ENCODE measurements around the gene HIVEP3. TPM values are rescaled to one million over a fixed set of nuclear protein-coding genes. Genes with fewer than 3 reads are reported as not detected.

The HIVEP3 gene
- total RNA-seq, 2 experiments from 2014 or later = 13.2 to 13.4 TPM

- Mint-ChIP-seq H3K36me3 (ENCODE audit: low read depth) (peaks cover 31% of the 10 kb centered on the region), H3K9me3 (no peaks in the 10 kb centered on the region), H3K27ac (no peak overlapping the region), H3K27me3 (ENCODE audit: low read depth) (no peaks in the 10 kb centered on the region), H3K4me3 (no peak overlapping the region), H3K4me1 (ENCODE audit: low read depth) (no peaks in the 10 kb centered on the region)
- intact Hi-C loops (cut with micrococcal nuclease) = no loop called here
- CTCF ChIA-PET = no interaction called here
- DNase-seq = no peak
Observed at GRCh38 chr1:41525891-41526587, 392.7 kb downstream of the HIVEP3 start.

DNA sequence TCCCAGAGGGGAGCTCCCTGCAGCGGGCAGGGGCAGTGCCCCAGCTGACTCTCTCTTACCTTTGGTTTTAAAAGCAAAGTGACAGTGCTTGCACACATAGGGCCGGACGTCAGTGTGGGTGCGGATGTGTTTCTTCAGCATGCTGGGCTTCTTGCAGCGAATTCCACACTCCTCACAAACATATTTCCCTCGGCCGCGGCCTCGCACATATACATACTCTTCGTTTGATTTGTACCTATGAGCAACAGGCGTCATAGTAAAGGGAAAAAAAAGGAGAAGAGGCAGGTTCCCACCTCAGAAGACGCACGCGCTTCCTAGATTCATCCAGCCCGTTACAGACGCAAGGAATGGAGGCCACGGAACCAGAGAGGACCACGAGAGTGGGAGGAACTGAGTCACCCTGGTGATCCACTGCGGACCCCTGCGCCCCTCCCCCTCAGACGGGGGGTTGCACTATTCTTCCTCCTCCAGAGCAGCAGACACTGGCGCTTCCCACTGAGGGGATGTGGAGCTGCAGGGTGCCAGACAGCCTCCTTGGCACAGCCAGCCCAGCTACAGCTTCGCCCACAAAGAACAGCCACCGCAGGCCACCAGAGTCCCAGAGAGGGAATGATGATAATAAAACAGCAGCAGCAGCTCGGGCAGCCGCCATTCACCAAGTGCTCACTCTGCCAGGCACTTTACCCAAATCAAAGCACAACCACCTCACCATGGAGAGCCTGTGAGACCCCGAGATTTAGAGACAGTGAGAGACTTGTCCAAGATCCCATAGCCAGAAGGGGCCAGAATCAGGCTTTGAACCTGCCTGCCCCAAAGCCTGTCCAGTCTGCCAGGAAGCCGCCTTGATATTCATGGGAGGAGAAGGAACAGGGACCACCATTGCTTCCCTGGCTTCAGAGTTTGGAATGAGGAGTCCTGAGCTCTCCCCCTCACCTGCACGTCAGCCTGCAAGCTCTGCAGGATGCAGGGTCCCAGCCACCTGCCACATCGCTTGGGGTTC lies 393.7 kb downstream of the HIVEP3 start:
- Mint-ChIP-seq H3K27me3 (ENCODE audit: low read depth) (no peaks in the 10 kb centered on the region), H3K27ac (no peak overlapping the region), H3K4me1 (ENCODE audit: low read depth) (no peaks in the 10 kb centered on the region), H3K36me3 (ENCODE audit: low read depth) (peaks cover 29% of the 10 kb centered on the region), H3K4me3 (no peak overlapping the region), H3K9me3 (no peaks in the 10 kb centered on the region)
- intact Hi-C loops (cut with micrococcal nuclease) = no loop called here
- CTCF ChIA-PET = interaction anchor here (1.0 kb wide), 1 partner anchor 648 kb away, joined by 4 read pairs; no protein-coding TSS in a partner anchor
- DNase-seq = no peak

GRCh38 chr1:41523949-41524675 lies 394.6 kb downstream of the HIVEP3 start:
- Mint-ChIP-seq H3K36me3 (ENCODE audit: low read depth) (peaks cover 32% of the 10 kb centered on the region), H3K9me3 (no peaks in the 10 kb centered on the region), H3K4me1 (ENCODE audit: low read depth) (no peaks in the 10 kb centered on the region), H3K27me3 (ENCODE audit: low read depth) (no peaks in the 10 kb centered on the region), H3K4me3 (no peak overlapping the region), H3K27ac (no peak overlapping the region)
- DNase-seq = no peak
- CTCF ChIA-PET = no interaction called here
- intact Hi-C loops (cut with micrococcal nuclease) = no loop called here

DNA sequence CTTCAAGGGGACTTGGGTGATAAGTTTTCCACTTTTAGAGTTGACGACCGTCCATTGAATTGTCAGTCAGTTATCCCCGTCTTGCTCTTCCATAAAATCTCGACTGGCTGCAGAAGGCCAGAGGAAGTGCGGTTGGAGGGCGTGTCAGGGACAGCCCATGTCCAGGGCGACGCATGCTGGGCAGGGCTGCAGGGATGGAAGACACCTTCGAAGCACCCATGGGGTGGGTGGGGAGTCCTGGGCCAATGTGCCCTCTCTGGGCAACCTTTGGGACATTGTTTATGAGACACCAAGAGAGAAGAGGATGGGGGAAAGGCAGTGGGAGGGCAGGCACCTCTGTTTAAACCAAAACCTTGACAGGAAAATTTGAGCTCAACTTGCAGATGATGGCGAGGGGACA lies 395.7 kb downstream of the HIVEP3 start:
- Mint-ChIP-seq H3K36me3 (ENCODE audit: low read depth) (peaks cover 35% of the 10 kb centered on the region), H3K4me3 (no peak overlapping the region), H3K27me3 (ENCODE audit: low read depth) (no peaks in the 10 kb centered on the region), H3K27ac (no peak overlapping the region), H3K9me3 (no peaks in the 10 kb centered on the region), H3K4me1 (ENCODE audit: low read depth) (no peaks in the 10 kb centered on the region)
- intact Hi-C loops (cut with micrococcal nuclease) = no loop called here
- CTCF ChIA-PET = no interaction called here
- no peak for DNase-seq

- no peaks in the 10 kb centered on the region for H3K9me3 Mint-ChIP-seq
- DNase-seq = no peak
- intact Hi-C loops (cut with micrococcal nuclease) = no loop called here
- no peak overlapping the region for H3K4me3 Mint-ChIP-seq
- H3K27me3 Mint-ChIP-seq (ENCODE audit: low read depth) = no peaks in the 10 kb centered on the region
- peaks cover 42% of the 10 kb centered on the region for H3K36me3 Mint-ChIP-seq (ENCODE audit: low read depth)
- CTCF ChIA-PET = no interaction called here
- no peak overlapping the region for H3K27ac Mint-ChIP-seq
- peaks cover 5% of the 10 kb centered on the region for H3K4me1 Mint-ChIP-seq (ENCODE audit: low read depth)
Observed at GRCh38 chr1:41521766-41522165, 397.0 kb downstream of the HIVEP3 start.

- peaks cover 8% of the 10 kb centered on the region for H3K4me1 Mint-ChIP-seq (ENCODE audit: low read depth)
- no peak overlapping the region for H3K4me3 Mint-ChIP-seq
- no peaks in the 10 kb centered on the region for H3K9me3 Mint-ChIP-seq
- DNase-seq = no peak
- no peak overlapping the region for H3K27ac Mint-ChIP-seq
- CTCF ChIA-PET = no interaction called here
- peaks cover 44% of the 10 kb centered on the region for H3K36me3 Mint-ChIP-seq (ENCODE audit: low read depth)
- no peaks in the 10 kb centered on the region for H3K27me3 Mint-ChIP-seq (ENCODE audit: low read depth)
- intact Hi-C loops (cut with micrococcal nuclease) = no loop called here
Observed at GRCh38 chr1:41520951-41521752, 397.6 kb downstream of the HIVEP3 start.

DNA sequence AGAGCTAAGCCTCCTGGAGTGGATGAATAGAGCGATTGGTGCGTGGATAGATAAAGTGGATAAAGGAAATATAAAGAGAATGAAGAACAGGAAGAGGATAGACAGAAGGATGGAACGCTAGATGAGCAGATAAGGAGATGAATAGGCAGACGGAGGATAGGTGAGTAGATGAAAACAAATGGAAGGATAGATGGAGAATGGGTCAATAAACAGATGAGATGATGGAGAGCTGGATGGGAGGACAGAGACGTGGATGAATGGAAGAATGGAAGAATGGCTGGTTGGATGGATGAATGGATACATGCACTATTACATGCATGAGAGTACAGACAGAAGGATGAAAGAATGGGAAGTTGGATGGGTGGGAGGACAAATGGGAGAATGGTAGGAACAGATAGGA lies 399.1 kb downstream of the HIVEP3 start:
- Mint-ChIP-seq H3K27ac (no peak overlapping the region), H3K27me3 (ENCODE audit: low read depth) (no peaks in the 10 kb centered on the region), H3K4me1 (ENCODE audit: low read depth) (peaks cover 9% of the 10 kb centered on the region), H3K9me3 (no peaks in the 10 kb centered on the region), H3K4me3 (no peak overlapping the region), H3K36me3 (ENCODE audit: low read depth) (peaks cover 46% of the 10 kb centered on the region)
- intact Hi-C loops (cut with micrococcal nuclease) = loop anchor here (5.0 to 10.0 kb wide), 2 partner anchors 58 to 345 kb away; no protein-coding TSS in a partner anchor
- CTCF ChIA-PET = no interaction called here
- DNase-seq = no peak

- CTCF ChIA-PET = no interaction called here
Observed at GRCh38 chr1:41518471-41518870, 400.3 kb downstream of the HIVEP3 start.

DNA sequence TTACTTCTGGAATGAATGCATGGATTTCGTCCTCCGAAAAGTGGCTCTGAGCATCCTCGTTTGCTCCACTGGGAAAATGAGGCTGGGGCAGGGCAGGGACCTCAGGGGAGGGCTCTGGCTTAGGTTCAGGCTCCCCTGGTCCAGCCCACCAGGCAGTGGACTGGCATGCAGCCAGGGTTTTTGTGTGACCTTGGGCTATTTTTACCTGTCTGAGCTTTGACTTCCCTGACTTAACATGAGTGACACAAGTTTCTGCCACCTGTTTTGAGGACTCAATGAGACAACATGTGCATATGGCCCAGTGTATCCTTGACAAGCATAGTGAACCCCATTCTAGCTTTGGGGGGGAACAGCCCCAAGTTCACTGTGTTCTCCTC lies 401.7 kb downstream of the HIVEP3 start:
- Mint-ChIP-seq H3K27me3 (ENCODE audit: low read depth) (no peaks in the 10 kb centered on the region), H3K4me3 (no peak overlapping the region), H3K36me3 (ENCODE audit: low read depth) (peaks cover 35% of the 10 kb centered on the region), H3K4me1 (ENCODE audit: low read depth) (peaks cover 9% of the 10 kb centered on the region), H3K9me3 (no peaks in the 10 kb centered on the region), H3K27ac (no peak overlapping the region)
- no peak for DNase-seq
- CTCF ChIA-PET = interaction anchor here (0.9 to 1.8 kb wide), 5 partner anchors 10 to 290 kb away, joined by 3 to 7 read pairs (median 5); no protein-coding TSS in a partner anchor
- intact Hi-C loops (cut with micrococcal nuclease) = loop anchor here (2.0 to 10.0 kb wide), 4 partner anchors 60 to 656 kb away; no protein-coding TSS in a partner anchor

More at GRCh38 chr1:41518471-41518870, 400.3 kb downstream of the HIVEP3 start:
- H3K9me3 Mint-ChIP-seq = no peaks in the 10 kb centered on the region
- peaks cover 42% of the 10 kb centered on the region for H3K36me3 Mint-ChIP-seq (ENCODE audit: low read depth)
- H3K27me3 Mint-ChIP-seq (ENCODE audit: low read depth) = no peaks in the 10 kb centered on the region
- no peak overlapping the region for H3K4me3 Mint-ChIP-seq
- peaks cover 9% of the 10 kb centered on the region for H3K4me1 Mint-ChIP-seq (ENCODE audit: low read depth)
- intact Hi-C loops (cut with micrococcal nuclease) = loop anchor here (5.0 to 10.0 kb wide), 2 partner anchors 59 to 346 kb away; no protein-coding TSS in a partner anchor
- no peak for DNase-seq
- no peak overlapping the region for H3K27ac Mint-ChIP-seq

DNA sequence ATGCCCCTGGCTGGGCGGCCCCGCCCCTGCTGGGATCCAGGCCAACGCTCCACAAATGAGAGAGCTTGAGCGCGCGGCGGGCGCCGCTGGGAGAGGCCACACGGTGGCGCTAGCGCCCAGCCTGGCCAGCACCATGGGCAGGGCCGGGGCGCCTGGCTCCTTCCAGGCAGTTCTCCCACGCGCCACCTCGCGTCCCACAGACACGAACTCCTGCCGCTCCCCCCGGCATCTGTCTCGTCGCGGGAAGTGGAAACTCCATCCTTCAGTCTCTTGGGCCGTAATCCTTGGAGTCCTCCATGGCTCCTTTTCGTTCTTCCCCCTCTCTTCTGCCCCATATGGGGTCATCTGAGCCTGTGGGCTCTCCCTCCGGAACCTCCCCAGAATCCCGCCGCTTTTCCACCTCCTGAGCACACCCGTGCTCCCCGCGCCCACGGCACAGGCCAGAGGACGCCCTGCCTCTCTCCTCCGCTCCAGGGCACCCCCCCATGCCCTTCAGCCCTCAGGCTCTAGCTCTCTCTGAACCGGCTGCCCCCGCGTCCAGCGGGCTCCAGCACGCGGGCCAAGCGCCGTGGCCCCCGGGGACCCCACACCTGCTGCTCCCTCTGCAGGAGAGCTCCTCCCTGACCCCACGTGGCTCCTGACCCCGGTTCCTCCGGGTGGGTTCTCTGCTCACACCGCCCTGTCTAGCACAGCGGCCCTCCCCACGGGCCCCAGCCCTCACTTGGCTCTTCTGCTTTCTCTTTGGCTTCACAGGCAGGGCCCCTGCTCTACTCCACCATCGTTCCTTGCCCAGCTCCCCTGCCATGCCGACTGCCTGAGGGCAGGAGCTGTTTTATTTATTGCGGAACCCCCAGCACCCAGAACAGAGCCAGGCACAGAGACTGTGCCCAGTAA lies 402.3 kb downstream of the HIVEP3 start:
- CTCF ChIA-PET = interaction anchor here (0.8 to 2.0 kb wide), 11 partner anchors 9 to 641 kb away, joined by 3 to 7 read pairs (median 5); no protein-coding TSS in a partner anchor
- intact Hi-C loops (cut with micrococcal nuclease) = loop anchor here (2.0 to 10.0 kb wide), 4 partner anchors 61 to 656 kb away; no protein-coding TSS in a partner anchor
- no peaks in the 10 kb centered on the region for H3K27me3 Mint-ChIP-seq (ENCODE audit: low read depth)
- DNase-seq = peak; percentile 76
- no peak overlapping the region for H3K4me3 Mint-ChIP-seq
- peaks cover 39% of the 10 kb centered on the region for H3K36me3 Mint-ChIP-seq (ENCODE audit: low read depth)
- H3K27ac Mint-ChIP-seq = no peak overlapping the region
- H3K4me1 Mint-ChIP-seq (ENCODE audit: low read depth) = peaks cover 9% of the 10 kb centered on the region
- H3K9me3 Mint-ChIP-seq = no peaks in the 10 kb centered on the region

All from activated naive CD4-positive, alpha-beta T cell treated with anti-CD3 and anti-CD28 coated beads for 36 hours (primary cell).